Erythroblast (primary cell): ENCODE data around the gene CHST3.

Source experiments
- GATA1 ChIP-seq: IDR thresholded peaks from 2 replicates; pipeline ENCODE4 v1.6.1; 2011; ENCODE audit warnings: low read depth, mild to moderate bottlenecking, control low read depth, low read length, moderate library complexity
- POLR2A ChIP-seq: IDR thresholded peaks from 2 replicates; pipeline ENCODE4 v1.6.1; 2011; ENCODE audit warnings: mild to moderate bottlenecking, low read length

GRCh38 chr10:72016608-72017300, 52.6 kb downstream of the CHST3 start:
- no peak for TF ChIP-seq POLR2A
- no peak for TF ChIP-seq GATA1
